HG02763 (cell line): ENCODE results near the gene GNG2.
A peak's percentile ranks its signal among the peaks of the same experiment; 100 is the strongest.

ENCODE experiments used
- ATAC-seq: cut with Tn5 transposase; IDR thresholded peaks from one replicate; pipeline ENCODE4 v1.9.1; 2021; ENCODE audit warnings: mild to moderate bottlenecking, moderate library complexity; ENCODE audit not compliant: unreplicated experiment

The GNG2 gene

GRCh38 chr14:51860164-51860824 lies at the start of gene GNG2:
TSS of gene GNG2 (plus strand) at chr14:51860612. CDS start at chr14:51950679, 90,067 bp downstream.
- peak; percentile 94 for ATAC-seq

GRCh38 chr14:51811706-51812105 lies 48.7 kb upstream of the GNG2 start:
- ATAC-seq, result no peak

GRCh38 chr14:51816031-51816430 lies 44.4 kb upstream of the GNG2 start:
- no peak for ATAC-seq

- no peak for ATAC-seq
These were observed 43.1 kb upstream of the GNG2 start for GRCh38 chr14:51817326-51817725.

- no peak for ATAC-seq
These were observed 41.5 kb upstream of the GNG2 start for GRCh38 chr14:51818748-51819380.

GRCh38 chr14:51821822-51822221 lies 38.6 kb upstream of the GNG2 start:
- ATAC-seq, result no peak

GRCh38 chr14:51822499-51822898 lies 37.9 kb upstream of the GNG2 start:
- ATAC-seq, result no peak

- no peak for ATAC-seq
These were observed 36.7 kb upstream of the GNG2 start for GRCh38 chr14:51823706-51824105.

- ATAC-seq, result no peak
These were observed 36.2 kb upstream of the GNG2 start for GRCh38 chr14:51824191-51824590.

- no peak for ATAC-seq
These were observed 34.5 kb upstream of the GNG2 start for GRCh38 chr14:51825926-51826325.

- ATAC-seq, result peak; percentile 91
These were observed 32.2 kb upstream of the GNG2 start for GRCh38 chr14:51828017-51828797.

- ATAC-seq, result no peak
These were observed 26.2 kb upstream of the GNG2 start for GRCh38 chr14:51834240-51834639.

GRCh38 chr14:51836417-51836816 lies 24.0 kb upstream of the GNG2 start:
- ATAC-seq, result no peak

- peak; percentile 25 for ATAC-seq
These were observed 16.1 kb upstream of the GNG2 start for GRCh38 chr14:51844081-51844881.

- ATAC-seq, result no peak
These were observed 14.6 kb upstream of the GNG2 start for GRCh38 chr14:51845811-51846210.

GRCh38 chr14:51846631-51847488 lies 13.6 kb upstream of the GNG2 start:
- ATAC-seq, result peak; percentile 71

GRCh38 chr14:51847489-51847796 lies 13.0 kb upstream of the GNG2 start:
- ATAC-seq, result no peak

GRCh38 chr14:51848120-51848519 lies 12.3 kb upstream of the GNG2 start:
- no peak for ATAC-seq

GRCh38 chr14:51849097-51849496 lies 11.3 kb upstream of the GNG2 start:
- ATAC-seq, result no peak

- ATAC-seq, result no peak
These were observed 9.8 kb upstream of the GNG2 start for GRCh38 chr14:51850651-51851050.
